ENCODE data around the gene GCAT. TPM values are rescaled to one million over a fixed set of nuclear protein-coding genes. Genes with fewer than 3 reads are reported as not detected.

GCAT gene
- total RNA-seq (2021) (32.3 and 37.7 TPM in 2 replicates), Bru-seq, nascent RNA (percentile 60 among the genes with signal in this experiment), BruChase-seq, experiment 1, labeled RNA remaining after a 2-hour chase (percentile 44 among the genes with signal in this experiment), BruChase-seq, experiment 2, labeled RNA remaining after a 6-hour chase (percentile 53 among the genes with signal in this experiment)
- long read RNA-seq, transcript GCAT-201 (9 exons, 1,497 nt): major isoform, 67 of 111 reads
- long read RNA-seq, partial matches to known transcripts: 14 of 111 reads
- long read RNA-seq, other reads (novel, unspliced or antisense): 30 of 111 reads

GRCh38 chr22:37807410-37808293 is at the start of gene GCAT:
Gene GCAT (plus strand): TSS chr22:37807934. CDS start chr22:37807968, 34 bp downstream.
- Histone ChIP-seq H3K4me3 (peak within 1 kb of the TSS; percentile 100), H3K27me3 (ENCODE audit: insufficient read depth, low read depth) (no peaks in the 10 kb centered on the region), H3K4me2 (peak within 1 kb of the TSS; percentile 86), H3F3A (ENCODE audit: insufficient read depth, low read depth) (peaks cover 42% of the 10 kb centered on the region), H4K20me1 (ENCODE audit: insufficient read depth) (peaks cover 16% of the 10 kb centered on the region), H3K27ac (no peak within 1 kb of the TSS), H3K36me3 (ENCODE audit: low read depth) (no peaks in the 10 kb centered on the region), H3K9me3 (ENCODE audit: insufficient read depth, low read depth) (no peaks in the 10 kb centered on the region), H3K9me2 (ENCODE audit: insufficient read depth) (no peaks in the 10 kb centered on the region), H3K4me1 (replicated peaks; ENCODE audit: insufficient read depth) (peaks cover 18% of the 10 kb centered on the region), H2AFZ (peak within 1 kb of the TSS; percentile 82), H3K79me2 (ENCODE audit: low read depth) (peaks cover 29% of the 10 kb centered on the region)
- ChIA-PET CTCF (interaction anchor here (0.5 to 2.3 kb wide), 10 partner anchors 10 to 299 kb away, joined by 3 to 21 read pairs (median 4); no protein-coding TSS in a partner anchor), POLR2A (ENCODE audit: unreplicated experiment) (interaction anchor here (0.5 to 1.1 kb wide), 19 partner anchors 8 to 478 kb away, joined by 3 to 15 read pairs (median 4); partner anchors contain the start of genes ANKRD54, C22orf23, GGA1 and PDXP)
- intact Hi-C loops (cut with micrococcal nuclease; ENCODE audit: unreplicated experiment): loop anchor here (5.0 kb wide), 3 partner anchors 35 to 260 kb away; partner anchors contain the start of genes ANKRD54 and GGA1
- no TSS peak for BruUV-seq (replicated peaks)
- TF ChIP-seq CTCF (conservative IDR thresholded peaks at IDR 0.05): no peak
- TF ChIP-seq EZH2 (IDR thresholded peaks at IDR 0.05; ENCODE audit: low read depth): no peak
- peak; percentile 96 for DNase-seq

DNA sequence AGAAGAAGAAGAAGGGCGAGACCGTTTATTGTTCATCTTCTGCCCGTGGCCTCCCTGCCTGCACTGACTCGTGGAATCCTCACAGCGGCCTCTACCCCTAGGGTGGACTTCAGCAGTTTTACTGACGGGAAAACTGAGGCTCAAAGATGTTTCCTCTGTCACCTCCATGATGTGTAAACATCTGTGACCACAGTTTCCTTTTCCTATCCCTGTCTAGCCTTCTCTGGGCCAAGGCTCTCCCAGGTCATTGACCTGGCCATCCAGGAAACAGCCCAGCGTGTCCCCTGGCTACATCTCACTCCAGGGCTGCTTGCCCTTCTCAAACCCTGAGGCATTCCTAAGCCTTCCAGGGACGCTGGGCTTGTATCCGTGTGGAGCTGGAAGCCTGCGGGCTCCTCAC is 49.0 kb upstream of the GCAT start:
- ChIA-PET CTCF (no interaction called here), POLR2A (ENCODE audit: unreplicated experiment) (no interaction called here)
- TF ChIP-seq CTCF (conservative IDR thresholded peaks at IDR 0.05): no peak
- TF ChIP-seq EZH2 (IDR thresholded peaks at IDR 0.05; ENCODE audit: low read depth): no peak
- H3K36me3 ChIP-seq (ENCODE audit: low read depth): peaks cover 69% of the 10 kb centered on the region
- H3K4me1 ChIP-seq (replicated peaks; ENCODE audit: insufficient read depth): peaks cover 56% of the 10 kb centered on the region
- no peak overlapping the region for H3K27ac ChIP-seq
- H4K20me1 ChIP-seq (ENCODE audit: insufficient read depth): peaks cover 4% of the 10 kb centered on the region; the same call in 1 of the 2 replicates
- DNase-seq: no peak
- no peak overlapping the region for H3K4me2 ChIP-seq
- no peak overlapping the region for H3K4me3 ChIP-seq
- peaks cover 66% of the 10 kb centered on the region for H3F3A ChIP-seq (ENCODE audit: insufficient read depth, low read depth)
- H3K79me2 ChIP-seq (ENCODE audit: low read depth): peaks cover 55% of the 10 kb centered on the region
- H3K27me3 ChIP-seq (ENCODE audit: insufficient read depth, low read depth): no peaks in the 10 kb centered on the region
- H2AFZ ChIP-seq: no peak overlapping the region
- no peaks in the 10 kb centered on the region for H3K9me2 ChIP-seq (ENCODE audit: insufficient read depth)
- H3K9me3 ChIP-seq (ENCODE audit: insufficient read depth, low read depth): no peaks in the 10 kb centered on the region
- intact Hi-C loops (cut with micrococcal nuclease; ENCODE audit: unreplicated experiment): loop anchor here (10.0 kb wide), 1 partner anchor 214 kb away; no protein-coding TSS in a partner anchor
- BruUV-seq (replicated peaks): no TSS peak

GRCh38 chr22:37759281-37759680 is 48.5 kb upstream of the GCAT start:
- Histone ChIP-seq H4K20me1 (ENCODE audit: insufficient read depth) (peaks cover 4% of the 10 kb centered on the region; the same call in 1 of the 2 replicates), H3K79me2 (ENCODE audit: low read depth) (peaks cover 55% of the 10 kb centered on the region), H3F3A (ENCODE audit: insufficient read depth, low read depth) (peaks cover 65% of the 10 kb centered on the region), H2AFZ (no peak overlapping the region), H3K36me3 (ENCODE audit: low read depth) (peaks cover 71% of the 10 kb centered on the region), H3K9me3 (ENCODE audit: insufficient read depth, low read depth) (no peaks in the 10 kb centered on the region), H3K27me3 (ENCODE audit: insufficient read depth, low read depth) (no peaks in the 10 kb centered on the region), H3K4me1 (replicated peaks; ENCODE audit: insufficient read depth) (peaks cover 50% of the 10 kb centered on the region), H3K4me2 (no peak overlapping the region), H3K27ac (no peak overlapping the region), H3K4me3 (no peak overlapping the region), H3K9me2 (ENCODE audit: insufficient read depth) (no peaks in the 10 kb centered on the region)
- ChIA-PET CTCF (no interaction called here), POLR2A (ENCODE audit: unreplicated experiment) (no interaction called here)
- DNase-seq: no peak
- no TSS peak for BruUV-seq (replicated peaks)
- TF ChIP-seq EZH2 (IDR thresholded peaks at IDR 0.05; ENCODE audit: low read depth): no peak
- TF ChIP-seq CTCF (conservative IDR thresholded peaks at IDR 0.05): no peak
- intact Hi-C loops (cut with micrococcal nuclease; ENCODE audit: unreplicated experiment): loop anchor here (10.0 kb wide), 1 partner anchor 214 kb away; no protein-coding TSS in a partner anchor

Data from PC-9 (cell line).